ENCODE data around the gene GTPBP1.
A peak's percentile ranks its signal among the peaks of the same experiment; 100 is the strongest.

The GTPBP1 gene

DNA sequence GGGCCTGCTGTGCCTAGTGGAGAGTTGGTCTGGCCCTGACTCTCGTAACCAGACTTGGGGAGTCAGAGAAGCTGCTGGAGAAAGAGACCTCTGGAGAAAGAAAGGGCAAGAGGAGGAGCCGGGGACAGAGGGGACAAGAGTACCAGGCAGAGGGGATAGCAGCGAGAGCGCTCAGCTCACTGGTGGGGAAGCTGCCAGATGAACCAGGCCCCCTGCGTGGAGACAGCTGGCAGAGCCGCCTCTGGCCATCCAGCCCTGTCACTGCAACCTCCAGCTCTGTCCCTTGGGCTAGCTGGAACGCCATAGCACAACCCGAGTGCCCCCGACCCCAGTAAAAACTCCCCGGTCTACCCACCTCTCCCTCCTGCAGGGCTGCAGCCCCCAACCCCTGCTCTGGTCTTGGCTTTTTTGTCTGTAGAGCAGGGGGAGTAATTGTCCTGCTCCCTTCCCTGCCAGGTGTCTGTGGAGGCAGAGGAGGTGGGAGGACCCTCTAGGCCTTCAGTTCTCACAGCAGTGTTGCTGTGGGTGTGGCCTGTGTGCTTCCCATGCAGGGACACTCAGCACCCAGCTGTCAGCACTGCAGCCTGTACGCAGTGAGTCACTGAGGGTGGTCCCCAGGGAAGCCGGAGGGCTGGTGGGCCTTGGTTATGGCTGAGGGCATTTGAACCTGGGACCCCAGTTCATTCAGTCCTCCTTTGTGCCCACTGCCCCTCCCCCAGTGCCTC lies 54.9 kb downstream of the GTPBP1 start:
- DNase-seq (ENCODE audit: low spot score), result no peak

DNA sequence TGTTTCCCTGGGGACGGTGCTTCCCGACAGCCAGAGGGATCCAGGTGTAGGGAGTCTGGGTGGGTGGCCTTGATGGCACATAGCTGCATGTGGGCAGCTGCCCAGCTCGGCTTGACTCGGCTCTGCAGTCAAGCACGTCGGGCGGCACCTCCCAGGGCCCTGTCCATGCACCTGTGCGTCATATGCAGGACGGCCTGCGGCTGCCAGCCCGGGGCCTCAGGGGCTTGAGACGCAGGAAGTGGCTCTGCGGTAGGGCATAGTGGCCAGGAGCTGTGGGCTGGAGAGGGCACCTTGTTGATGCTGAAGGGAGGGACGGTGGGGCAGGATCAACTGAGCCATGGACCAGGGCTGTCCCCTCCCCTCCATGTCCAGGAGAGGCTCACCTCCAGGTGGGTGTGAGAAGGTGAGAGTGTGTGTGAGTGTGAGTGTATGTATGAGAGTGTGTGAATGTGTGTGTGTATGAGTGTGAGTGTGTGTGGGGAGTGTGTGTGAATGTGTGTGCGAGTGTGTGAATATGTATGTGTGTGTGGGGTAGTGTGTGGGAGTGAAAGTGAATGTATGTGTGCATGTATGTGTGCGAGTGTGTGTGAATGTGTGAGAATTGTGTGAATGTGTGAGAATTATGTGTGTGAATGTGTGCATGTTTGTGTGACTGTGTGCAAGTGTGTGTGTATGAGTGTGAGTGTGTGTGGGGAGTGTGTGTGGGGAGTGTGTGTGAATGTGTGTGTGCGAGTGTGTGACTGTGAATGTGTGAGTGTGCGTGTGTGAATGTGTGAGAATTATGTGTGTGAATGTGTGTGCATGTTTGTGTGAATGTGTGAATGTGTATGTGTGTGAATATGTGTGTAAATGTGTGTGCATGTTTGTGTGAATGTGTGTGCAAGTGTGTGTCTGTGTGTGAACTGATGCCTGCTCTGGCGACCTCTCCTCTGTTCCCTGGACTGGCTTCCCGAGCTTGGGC lies 55.7 kb downstream of the GTPBP1 start:
- DNase-seq (ENCODE audit: low spot score), result no peak

GRCh38 chr22:38762551-38762983 lies 56.8 kb downstream of the GTPBP1 start:
- no peak for DNase-seq (ENCODE audit: low spot score)

DNA sequence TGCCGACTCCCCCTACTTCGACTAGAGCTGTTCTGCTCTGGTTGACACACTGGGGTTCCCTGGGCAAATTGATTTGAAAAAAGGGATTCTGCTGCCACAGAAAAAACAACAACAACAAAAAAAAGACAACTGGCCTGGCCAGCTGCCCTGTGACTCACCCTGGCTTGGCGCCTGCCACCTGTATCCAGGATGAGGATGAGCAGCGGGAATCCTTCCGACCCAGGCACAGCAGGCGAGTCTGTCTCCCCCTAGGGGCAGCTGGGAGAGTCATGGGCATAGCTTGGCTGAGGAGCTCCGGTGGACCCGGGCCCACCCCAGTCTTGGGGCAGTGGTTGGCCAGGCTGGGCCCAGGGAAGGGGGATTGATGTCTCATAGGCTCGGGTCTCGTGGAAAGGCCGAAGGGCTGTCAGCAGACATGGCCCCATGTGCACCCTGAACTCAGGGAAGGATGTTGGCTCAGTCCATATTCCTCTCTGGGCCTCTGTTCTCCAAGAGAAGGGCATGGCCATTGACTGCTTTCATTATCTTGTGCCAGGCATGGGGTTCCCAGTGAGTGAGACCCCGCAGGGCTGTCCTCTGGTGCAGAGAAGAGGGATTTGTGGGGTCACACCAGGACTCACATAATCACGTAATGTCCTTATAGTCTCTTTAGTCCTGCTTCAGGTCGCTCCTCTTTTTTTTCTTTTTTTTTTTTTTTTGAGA lies 60.5 kb downstream of the GTPBP1 start:
- peak; percentile 76 for DNase-seq (ENCODE audit: low spot score)

DNA sequence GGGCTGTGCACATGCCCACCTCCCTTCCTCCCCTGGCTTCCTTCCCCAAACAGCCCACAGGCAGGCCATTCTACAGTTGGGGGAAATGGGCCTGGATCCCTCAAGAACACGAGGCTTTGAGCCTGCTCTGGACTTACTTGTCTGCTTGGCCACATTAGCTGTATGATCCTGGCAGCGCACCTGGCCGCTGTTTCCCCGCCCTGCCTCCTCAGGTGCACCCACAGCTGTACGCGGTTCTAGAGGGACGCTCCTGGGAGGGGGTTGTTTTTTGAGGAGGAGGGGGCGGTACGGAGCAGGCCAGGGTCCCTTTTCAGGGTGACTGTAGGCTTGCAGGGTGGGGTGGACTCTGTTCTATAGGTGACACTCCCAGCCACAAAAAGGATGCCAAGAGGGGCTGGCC lies 61.6 kb downstream of the GTPBP1 start:
- no peak for DNase-seq (ENCODE audit: low spot score)

DNA sequence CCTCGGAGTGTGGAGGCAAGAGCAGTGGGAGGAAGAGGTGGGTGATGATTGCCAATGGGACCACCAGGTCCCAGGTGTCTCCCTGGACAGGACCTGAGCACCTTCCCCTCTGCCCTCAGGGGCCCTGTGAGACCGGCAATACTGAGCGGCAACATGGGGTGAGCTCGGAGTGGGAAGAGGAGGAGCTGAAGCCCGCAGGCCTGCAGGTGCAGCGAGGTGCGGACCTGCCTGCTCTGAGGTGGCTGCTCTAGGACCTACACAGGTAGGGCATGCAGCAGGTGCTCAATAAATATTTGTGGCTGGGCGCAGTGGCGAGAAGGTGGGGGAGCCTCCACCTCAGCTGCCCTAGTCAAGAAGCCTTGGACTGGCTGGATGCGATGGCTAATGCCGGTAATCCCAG lies 62.3 kb downstream of the GTPBP1 start:
- no peak for DNase-seq (ENCODE audit: low spot score)

GRCh38 chr22:38770257-38770949 lies 64.7 kb downstream of the GTPBP1 start:
- DNase-seq (ENCODE audit: low spot score), result no peak

GRCh38 chr22:38772623-38772873 lies 66.8 kb downstream of the GTPBP1 start:
- no peak for DNase-seq (ENCODE audit: low spot score)

DNA sequence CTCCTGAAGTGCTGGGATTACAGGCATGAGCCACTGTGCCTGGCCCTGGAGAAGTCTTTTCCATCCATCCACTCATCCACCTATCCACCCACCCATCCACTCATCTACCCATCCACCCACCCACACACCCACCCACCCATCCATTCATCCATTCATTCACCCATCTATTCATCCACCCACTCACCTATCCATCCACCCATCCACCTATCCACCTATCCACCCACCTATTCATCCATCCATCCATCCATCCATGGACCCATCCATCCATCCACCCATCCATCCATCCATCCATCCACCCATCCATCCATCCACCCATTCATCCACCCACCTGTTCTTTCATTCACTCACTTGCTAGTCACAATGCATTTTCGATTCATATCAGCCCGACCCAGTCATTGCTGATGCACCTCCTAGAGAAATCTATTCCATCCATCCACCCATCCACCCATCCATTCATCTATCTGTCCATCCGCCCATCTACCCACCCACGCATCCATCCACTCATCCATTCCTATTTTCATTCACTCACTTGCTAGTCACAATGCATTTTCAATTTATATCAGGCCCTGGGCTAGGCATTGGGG lies 67.7 kb downstream of the GTPBP1 start:
- no peak for DNase-seq (ENCODE audit: low spot score)

DNA sequence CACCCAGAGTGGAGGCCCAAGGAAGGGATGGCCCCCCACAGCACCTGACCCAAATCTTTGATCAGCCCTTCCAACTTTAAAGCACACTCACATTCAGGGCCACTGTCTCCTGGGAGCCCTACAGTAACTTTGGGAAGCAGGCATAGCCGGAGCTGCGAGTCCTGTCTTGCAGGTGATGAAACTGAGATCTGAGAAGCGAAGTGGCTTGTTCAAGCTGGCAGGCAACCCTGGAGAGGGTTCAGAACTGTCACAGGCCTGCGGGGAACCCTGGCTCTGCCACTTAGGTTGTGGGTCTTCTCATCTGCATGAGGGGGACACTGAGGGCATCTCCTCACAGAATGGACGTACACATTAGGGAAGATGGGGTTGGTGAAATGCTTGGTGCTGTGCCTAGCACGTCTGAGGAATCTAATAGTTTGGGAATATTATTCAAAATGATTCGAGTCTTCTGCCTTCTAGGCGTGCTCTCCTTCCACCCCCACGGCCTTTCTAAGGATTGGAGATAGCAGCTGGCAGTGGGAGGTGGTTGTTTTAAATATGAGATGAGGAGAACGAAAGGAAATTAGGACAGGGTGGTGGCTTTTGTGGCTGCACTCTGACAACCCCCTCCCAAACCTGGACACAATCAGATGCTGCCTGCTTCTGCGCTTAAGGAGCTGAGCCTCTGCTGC lies 68.9 kb downstream of the GTPBP1 start:
- DNase-seq (ENCODE audit: low spot score), result no peak

GRCh38 chr22:38775656-38776055 lies 69.9 kb downstream of the GTPBP1 start:
- DNase-seq (ENCODE audit: low spot score), result no peak

- no peak for DNase-seq (ENCODE audit: low spot score)
These were observed 70.3 kb downstream of the GTPBP1 start for GRCh38 chr22:38776086-38776485.

DNA sequence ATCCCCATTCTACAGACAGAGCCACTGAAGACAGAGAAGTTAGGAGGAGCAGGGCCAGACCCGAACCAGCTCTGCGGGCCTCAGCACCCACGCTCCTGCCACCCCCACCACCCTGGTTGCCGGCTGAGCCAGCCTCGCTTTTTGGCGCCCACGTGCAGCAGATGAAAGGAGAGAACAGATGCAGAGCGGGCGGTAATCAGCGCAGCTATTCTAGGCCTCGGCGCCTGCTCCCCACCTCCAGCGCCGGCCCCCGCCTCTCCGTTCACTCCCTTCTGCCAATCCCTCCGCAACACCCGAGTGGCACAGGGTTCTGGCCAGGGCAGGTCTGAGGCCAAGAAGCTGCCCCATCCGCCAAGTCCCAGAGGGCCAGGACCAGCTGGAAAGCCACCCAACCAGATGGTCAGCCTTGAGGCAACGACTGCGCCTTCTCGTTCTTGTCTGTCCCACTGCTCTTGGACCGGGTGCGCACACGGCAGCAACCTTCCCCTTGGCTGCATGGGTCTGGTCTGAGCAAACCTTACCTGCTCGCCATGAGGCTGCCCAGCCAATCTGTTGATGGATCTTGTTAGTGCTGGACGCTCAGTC lies 71.4 kb downstream of the GTPBP1 start:
- DNase-seq (ENCODE audit: low spot score), result no peak

DNA sequence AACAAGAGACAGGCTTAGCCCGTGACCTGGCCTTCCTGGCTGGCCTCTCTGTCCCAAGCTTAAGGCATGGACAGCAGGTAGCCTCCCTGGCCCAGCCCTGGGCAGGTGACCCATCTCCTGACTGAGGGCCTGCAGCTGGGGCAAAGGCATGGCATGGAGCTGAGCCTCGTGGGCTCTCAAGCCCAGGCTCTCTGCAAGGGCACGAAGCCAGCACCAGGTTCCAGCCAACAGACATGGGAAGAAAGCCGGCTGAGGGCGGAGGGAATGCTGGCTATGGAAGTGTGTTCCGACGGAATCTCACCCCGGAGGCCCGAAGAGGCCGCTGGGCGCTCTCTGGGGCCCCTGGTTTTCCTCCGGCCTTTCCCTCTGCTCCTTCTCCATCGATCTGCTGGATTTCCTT lies 75.3 kb downstream of the GTPBP1 start:
- DNase-seq (ENCODE audit: low spot score), result no peak

- no peak for DNase-seq (ENCODE audit: low spot score)
These were observed 76.8 kb downstream of the GTPBP1 start for GRCh38 chr22:38782402-38783094.

Measured in LoVo (cell line).